Calu3 (cell line): Measurements from ENCODE around the gene JADE2. TPM values are rescaled to one million over a fixed set of nuclear protein-coding genes. Genes with fewer than 3 reads are reported as not detected.

Experiments
- BruUV-seq: library from RNA; stranded (reverse); fragments of 400-500 nt; replicated peaks from 2 replicates; lab custom pipeline; 2021; lab: Mats Ljungman, UMichigan
- CTCF ChIA-PET: fragments of 300-600 bp; sonication (Branson Sonifier 250); formaldehyde crosslinking; loops from one replicate; lab custom pipeline; 2022; ENCODE audit warnings: antibody characterized with exemption; lab: Charles Lee
- DNase-seq: peaks from one replicate; pipeline ENCODE4 v3.0.0; 2022
- H3K27ac Mint-ChIP-seq: one replicate; pipeline ENCODE4 v1.8.0; 2022; ENCODE audit warnings: mixed read lengths; ENCODE audit not compliant: unreplicated experiment
- H3K27me3 Mint-ChIP-seq: one replicate; pipeline ENCODE4 v1.8.0; 2022; ENCODE audit warnings: mixed read lengths; ENCODE audit not compliant: unreplicated experiment
- H3K36me3 Mint-ChIP-seq: one replicate; pipeline ENCODE4 v1.8.0; 2022; ENCODE audit warnings: mild to moderate bottlenecking, moderate library complexity, mixed read lengths; ENCODE audit not compliant: insufficient read depth, unreplicated experiment
- H3K4me1 Mint-ChIP-seq: one replicate; pipeline ENCODE4 v1.8.0; 2022; ENCODE audit warnings: mild to moderate bottlenecking, low read depth, mixed read lengths; ENCODE audit not compliant: unreplicated experiment
- H3K4me3 Mint-ChIP-seq: one replicate; pipeline ENCODE4 v1.8.0; 2022; ENCODE audit warnings: mild to moderate bottlenecking, low read depth, moderate library complexity, mixed read lengths; ENCODE audit not compliant: unreplicated experiment
- H3K9me3 Mint-ChIP-seq: one replicate; pipeline ENCODE4 v1.8.0; 2022; ENCODE audit warnings: low read depth, mixed read lengths; ENCODE audit not compliant: unreplicated experiment
- CTCF ChIP-seq: fragments of 200-600 bp; IDR thresholded peaks from one replicate; pipeline ENCODE4 v1.8.0; 2022; ENCODE audit warnings: antibody characterized with exemption; ENCODE audit not compliant: unreplicated experiment
- intact Hi-C: fragments of 100-400 bp; cut with micrococcal nuclease; formaldehyde crosslinking; loops from one replicate; pipeline ENCODE4 v1.10.0; 2022; ENCODE audit not compliant: unreplicated experiment
- total RNA-seq: library from RNA; stranded (reverse); gene quantifications from 2 replicates; pipeline ENCODE4 v1.2.3, GENCODE V29; 2022

Gene JADE2
- total RNA-seq, 1 experiment from 2014 or later: 93.4 TPM

- Mint-ChIP-seq H3K36me3 (peaks cover 61% of the 10 kb centered on the region), H3K27ac (peak overlapping the region; percentile 13), H3K9me3 (no peaks in the 10 kb centered on the region), H3K4me3 (no peak overlapping the region), H3K27me3 (no peaks in the 10 kb centered on the region), H3K4me1 (peaks cover 37% of the 10 kb centered on the region)
- no peak for DNase-seq
- CTCF ChIA-PET: no interaction called here
- intact Hi-C loops: no loop called here
- BruUV-seq: no TSS peak
- TF ChIP-seq CTCF: no peak
Measured at GRCh38 chr5:134569758-134570364, 44.4 kb downstream of the JADE2 start.

- H3K4me1 Mint-ChIP-seq: peaks cover 37% of the 10 kb centered on the region
- H3K27ac Mint-ChIP-seq: peak overlapping the region; percentile 13
- CTCF ChIA-PET: no interaction called here
Measured at GRCh38 chr5:134570365-134570758, 44.9 kb downstream of the JADE2 start.

DNA sequence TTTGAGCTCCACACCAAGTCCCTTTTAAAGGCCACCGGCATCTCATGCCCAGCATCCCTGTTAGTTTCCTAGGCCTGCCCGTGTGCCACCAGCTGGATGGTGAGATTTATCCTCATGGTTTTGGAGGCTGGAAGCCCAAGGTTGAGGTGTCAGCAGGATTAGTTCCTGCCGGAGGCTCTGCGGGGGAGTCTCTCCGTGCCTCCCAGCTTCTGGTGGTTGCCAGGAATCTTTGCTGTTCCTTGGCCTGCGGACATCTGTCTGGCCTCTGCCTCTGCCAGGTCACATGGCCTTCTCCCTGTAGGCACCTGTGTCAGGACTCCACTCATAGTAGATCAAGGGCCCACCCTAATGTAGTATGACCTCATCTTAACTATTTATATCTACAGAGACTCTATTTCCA lies 45.4 kb downstream of the JADE2 start:
- Mint-ChIP-seq H3K27me3 (no peaks in the 10 kb centered on the region), H3K27ac (no peak overlapping the region), H3K4me3 (no peak overlapping the region), H3K4me1 (peaks cover 37% of the 10 kb centered on the region), H3K9me3 (no peaks in the 10 kb centered on the region), H3K36me3 (peaks cover 67% of the 10 kb centered on the region)
- CTCF ChIA-PET: no interaction called here
- intact Hi-C loops: no loop called here
- DNase-seq: no peak
- TF ChIP-seq CTCF: no peak
- no TSS peak for BruUV-seq

More at GRCh38 chr5:134570365-134570758, 44.9 kb downstream of the JADE2 start:
- no peak for DNase-seq
- Mint-ChIP-seq H3K4me3 (no peak overlapping the region), H3K9me3 (no peaks in the 10 kb centered on the region), H3K36me3 (peaks cover 66% of the 10 kb centered on the region), H3K27me3 (no peaks in the 10 kb centered on the region)
- BruUV-seq: no TSS peak
- no peak for TF ChIP-seq CTCF
- intact Hi-C loops: no loop called here

GRCh38 chr5:134571693-134572405 lies 46.4 kb downstream of the JADE2 start:
- no TSS peak for BruUV-seq

More at GRCh38 chr5:134571693-134572405, 46.4 kb downstream of the JADE2 start:
- DNase-seq: no peak
- no peak for TF ChIP-seq CTCF
- H3K27ac Mint-ChIP-seq: no peak overlapping the region
- no peak overlapping the region for H3K4me3 Mint-ChIP-seq
- H3K27me3 Mint-ChIP-seq: no peaks in the 10 kb centered on the region
- peaks cover 67% of the 10 kb centered on the region for H3K36me3 Mint-ChIP-seq
- H3K4me1 Mint-ChIP-seq: peaks cover 41% of the 10 kb centered on the region
- H3K9me3 Mint-ChIP-seq: no peaks in the 10 kb centered on the region
- CTCF ChIA-PET: interaction anchor here (0.6 kb wide), 1 partner anchor 18 kb away, joined by 4 read pairs; no protein-coding TSS in a partner anchor
- intact Hi-C loops: no loop called here
